HEK293 (cell line): ENCODE data around the gene LONRF2.

ENCODE experiments used
- CTCF ChIP-seq: fragments of 450-650 bp; formaldehyde crosslinking; IDR thresholded peaks from 2 replicates; pipeline ENCODE4 v1.5.1; 2016; ENCODE audit warnings: missing biosample characterization, missing genetic modification characterization
- GLIS2 ChIP-seq: fragments of 450-650 bp; formaldehyde crosslinking; IDR thresholded peaks from 2 replicates; pipeline ENCODE4 v1.5.1; 2016; ENCODE audit warnings: missing biosample characterization, missing genetic modification characterization
- RBAK ChIP-seq: fragments of 450-650 bp; formaldehyde crosslinking; IDR thresholded peaks from 2 replicates; pipeline ENCODE4 v1.5.1; 2016; ENCODE audit warnings: missing biosample characterization, missing genetic modification characterization
- REST ChIP-seq: fragments of 450-650 bp; formaldehyde crosslinking; IDR thresholded peaks from 2 replicates; pipeline ENCODE4 v1.5.1; 2016; ENCODE audit warnings: missing biosample characterization, missing genetic modification characterization
- SALL2 ChIP-seq: fragments of 450-650 bp; formaldehyde crosslinking; IDR thresholded peaks from 2 replicates; pipeline ENCODE4 v1.5.0; 2017; ENCODE audit warnings: missing biosample characterization, mild to moderate bottlenecking, missing genetic modification characterization, borderline replicate concordance
- ZBTB20 ChIP-seq: fragments of 450-650 bp; formaldehyde crosslinking; IDR thresholded peaks from 2 replicates; pipeline ENCODE4 v1.5.1; 2016; ENCODE audit warnings: missing biosample characterization, missing genetic modification characterization
- ZNF10 ChIP-seq: fragments of 450-650 bp; formaldehyde crosslinking; IDR thresholded peaks from 2 replicates; pipeline ENCODE4 v1.5.1; 2017; ENCODE audit warnings: missing biosample characterization, missing genetic modification characterization
- ZNF211 ChIP-seq: fragments of 450-650 bp; formaldehyde crosslinking; IDR thresholded peaks from 2 replicates; pipeline ENCODE4 v1.5.1; 2016; ENCODE audit warnings: low read depth, missing biosample characterization, missing genetic modification characterization
- ZNF24 ChIP-seq: fragments of 450-650 bp; formaldehyde crosslinking; IDR thresholded peaks from 2 replicates; pipeline ENCODE4 v1.5.1; 2016; ENCODE audit warnings: missing biosample characterization, missing genetic modification characterization
- ZNF416 ChIP-seq: fragments of 450-650 bp; formaldehyde crosslinking; IDR thresholded peaks from 2 replicates; pipeline ENCODE4 v1.5.1; 2016; ENCODE audit warnings: missing biosample characterization, missing genetic modification characterization
- ZNF449 ChIP-seq: fragments of 450-650 bp; formaldehyde crosslinking; IDR thresholded peaks from 2 replicates; pipeline ENCODE4 v1.5.1; 2017; ENCODE audit warnings: missing biosample characterization, mild to moderate bottlenecking, missing genetic modification characterization, moderate library complexity
- ZNF747 ChIP-seq: fragments of 450-650 bp; formaldehyde crosslinking; IDR thresholded peaks from 2 replicates; pipeline ENCODE4 v1.5.1; 2016; ENCODE audit warnings: missing biosample characterization, missing genetic modification characterization
- ZNF777 ChIP-seq: fragments of 450-650 bp; formaldehyde crosslinking; IDR thresholded peaks from 2 replicates; pipeline ENCODE4 v1.5.1; 2017; ENCODE audit warnings: missing biosample characterization, missing genetic modification characterization, borderline replicate concordance

GRCh38 chr2:100262046-100262445, 60.3 kb downstream of the LONRF2 start:
- TF ChIP-seq ZNF416 (tag by site-specific recombination) (no peak), GLIS2 (no peak), ZNF211 (no peak), SALL2 (tag by site-specific recombination) (no peak), ZBTB20 (tag by site-specific recombination) (no peak), ZNF747 (no peak), ZNF10 (no peak), CTCF (tag by site-specific recombination) (no peak), RBAK (tag by site-specific recombination) (no peak), ZNF449 (tag by site-specific recombination) (no peak), REST (tag by site-specific recombination) (no peak), ZNF777 (no peak), ZNF24 (tag by site-specific recombination) (no peak)
